H1 (cell line): ENCODE results near the gene TBC1D9B. TPM values are rescaled to one million over a fixed set of nuclear protein-coding genes. Genes with fewer than 3 reads are reported as not detected.

ENCODE experiments used
- ATF2 ChIP-seq: IDR thresholded peaks from 2 replicates; pipeline ENCODE4 v1.6.1; 2012; ENCODE audit warnings: low read length, inconsistent platforms
- CTCF ChIP-seq, 3 experiments: IDR thresholded peaks; 1 replicate in 2 of 3; 2 replicates in 1 of 3; pipeline versions ENCODE4 v1.5.1 to v1.6.1; 2011; ENCODE audit warnings: low read length in 3 of 3, mild to moderate bottlenecking in 3 of 3, inconsistent platforms in 2 of 3, low read depth in 1 of 3, moderate library complexity in 1 of 3; ENCODE audit not compliant: insufficient read depth in 1 of 3; ENCODE audit errors: control extremely low read depth in 1 of 3
- NRF1 ChIP-seq: IDR thresholded peaks from 2 replicates; pipeline ENCODE4 v1.6.1; 2011; ENCODE audit warnings: mild to moderate bottlenecking, low read depth, low read length, improper control_type of control experiment
- POLR2A ChIP-seq, 2 experiments: IDR thresholded peaks; 1 replicate in 1 of 2; 2 replicates in 1 of 2; pipeline ENCODE4 v1.6.1; 2011; ENCODE audit warnings: low read depth in 2 of 2, low read length in 2 of 2, mild to moderate bottlenecking in 2 of 2; ENCODE audit errors: control extremely low read depth in 1 of 2
- polyA plus RNA-seq, 7 experiments: library from polyadenylated mRNA; depleted of rRNA in 3 of 7; stranded (reverse) in 5 of 7; unstranded in 2 of 7; fragments of >200 nt in 5 of 7; fragments of 200-250 nt in 2 of 7; gene quantifications; 1 replicate in 5 of 7; 2 replicates in 1 of 7; 4 replicates in 1 of 7; pipeline versions ENCODE4 v1.2.1 to v1.2.3, GENCODE V29; 2011 to 2013; ENCODE audit warnings: missing spikeins in 2 of 7, mixed read lengths in 2 of 7
- total RNA-seq: library from RNA; stranded (reverse); fragmentation: NEBNext Ultra II Directional; extraction: Animal tissue kit (Norgen Biotek cat#: 25700); gene quantifications from 2 replicates; pipeline ENCODE4 v1.2.1, GENCODE V29; 2021

Gene TBC1D9B
- total and polyA plus RNA-seq, 2 of the 8 experiments (the other 6 are each of a cell fraction or from before 2014, with no cell fraction given) = 33.6 to 57.1 TPM

GRCh38 chr5:179820127-179820482, 87.6 kb downstream of the TBC1D9B start (continued):
- TF ChIP-seq CTCF (IDR thresholded peaks at IDR 0.05; ENCODE audit: control extremely low read depth in 1 of 3, insufficient read depth in 1 of 3, low read depth in 1 of 3, low read length in 3 of 3) = no peak
- no peak for TF ChIP-seq POLR2A (IDR thresholded peaks at IDR 0.05; ENCODE audit: control extremely low read depth in 1 of 2, low read depth in 2 of 2, low read length in 2 of 2)
- TF ChIP-seq ATF2 = no peak
- TF ChIP-seq NRF1 = no peak
